Measurements from ENCODE around the gene SCN11A. TPM values are rescaled to one million over a fixed set of nuclear protein-coding genes. Genes with fewer than 3 reads are reported as not detected.

SCN11A gene
- total and polyA plus RNA-seq, 2 of the 13 experiments (the other 11 are each of a cell fraction or from before 2014, with no cell fraction given), result 0.02 to 0.11 TPM

GRCh38 chr3:39051649-39052561 lies at the start of gene SCN11A, which contains the start of gene WDR48 (continued):
- TF ChIP-seq, protein P1, sequence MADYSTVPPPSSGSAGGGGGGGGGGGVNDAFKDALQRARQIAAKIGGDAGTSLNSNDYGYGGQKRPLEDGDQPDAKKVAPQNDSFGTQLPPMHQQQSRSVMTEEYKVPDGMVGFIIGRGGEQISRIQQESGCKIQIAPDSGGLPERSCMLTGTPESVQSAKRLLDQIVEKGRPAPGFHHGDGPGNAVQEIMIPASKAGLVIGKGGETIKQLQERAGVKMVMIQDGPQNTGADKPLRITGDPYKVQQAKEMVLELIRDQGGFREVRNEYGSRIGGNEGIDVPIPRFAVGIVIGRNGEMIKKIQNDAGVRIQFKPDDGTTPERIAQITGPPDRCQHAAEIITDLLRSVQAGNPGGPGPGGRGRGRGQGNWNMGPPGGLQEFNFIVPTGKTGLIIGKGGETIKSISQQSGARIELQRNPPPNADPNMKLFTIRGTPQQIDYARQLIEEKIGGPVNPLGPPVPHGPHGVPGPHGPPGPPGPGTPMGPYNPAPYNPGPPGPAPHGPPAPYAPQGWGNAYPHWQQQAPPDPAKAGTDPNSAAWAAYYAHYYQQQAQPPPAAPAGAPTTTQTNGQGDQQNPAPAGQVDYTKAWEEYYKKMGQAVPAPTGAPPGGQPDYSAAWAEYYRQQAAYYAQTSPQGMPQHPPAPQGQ (CRISPR knock-in tag; IDR thresholded peaks at IDR 0.05; ENCODE audit: borderline replicate concordance), result no peak
- TF ChIP-seq ZMAT5 (CRISPR knock-in tag; IDR thresholded peaks at IDR 0.05; ENCODE audit: borderline replicate concordance, low read depth) (no peak), ERF (CRISPR knock-in tag; IDR thresholded peaks at IDR 0.05) (peak; percentile 63), DNMT1 (CRISPR knock-in tag; IDR thresholded peaks at IDR 0.05) (no peak), GMEB1 (CRISPR knock-in tag; IDR thresholded peaks at IDR 0.05; ENCODE audit: borderline replicate concordance) (peak; percentile 74; the same call in 1 of the 2 replicates), ZBTB20 (CRISPR knock-in tag; IDR thresholded peaks at IDR 0.05; ENCODE audit: borderline replicate concordance, low read depth) (peak; percentile 85; the same call in 1 of the 2 replicates), STAG1 (CRISPR knock-in tag; IDR thresholded peaks at IDR 0.05) (no peak), ATRX (CRISPR knock-in tag; IDR thresholded peaks at IDR 0.05; ENCODE audit: borderline replicate concordance) (no peak), KLF13 (CRISPR knock-in tag; IDR thresholded peaks at IDR 0.05) (no peak), ZBTB8A (CRISPR knock-in tag; IDR thresholded peaks at IDR 0.05; ENCODE audit: borderline replicate concordance, low read depth) (no peak), MYNN (CRISPR knock-in tag; IDR thresholded peaks at IDR 0.05; ENCODE audit: low read depth) (no peak), ZNF605 (CRISPR knock-in tag; IDR thresholded peaks at IDR 0.05) (peak; percentile 78), ATM (IDR thresholded peaks at IDR 0.05; ENCODE audit: borderline replicate concordance) (no peak), ZFP62 (CRISPR knock-in tag; IDR thresholded peaks at IDR 0.05) (no peak)
- TF ChIP-seq, protein P2, sequence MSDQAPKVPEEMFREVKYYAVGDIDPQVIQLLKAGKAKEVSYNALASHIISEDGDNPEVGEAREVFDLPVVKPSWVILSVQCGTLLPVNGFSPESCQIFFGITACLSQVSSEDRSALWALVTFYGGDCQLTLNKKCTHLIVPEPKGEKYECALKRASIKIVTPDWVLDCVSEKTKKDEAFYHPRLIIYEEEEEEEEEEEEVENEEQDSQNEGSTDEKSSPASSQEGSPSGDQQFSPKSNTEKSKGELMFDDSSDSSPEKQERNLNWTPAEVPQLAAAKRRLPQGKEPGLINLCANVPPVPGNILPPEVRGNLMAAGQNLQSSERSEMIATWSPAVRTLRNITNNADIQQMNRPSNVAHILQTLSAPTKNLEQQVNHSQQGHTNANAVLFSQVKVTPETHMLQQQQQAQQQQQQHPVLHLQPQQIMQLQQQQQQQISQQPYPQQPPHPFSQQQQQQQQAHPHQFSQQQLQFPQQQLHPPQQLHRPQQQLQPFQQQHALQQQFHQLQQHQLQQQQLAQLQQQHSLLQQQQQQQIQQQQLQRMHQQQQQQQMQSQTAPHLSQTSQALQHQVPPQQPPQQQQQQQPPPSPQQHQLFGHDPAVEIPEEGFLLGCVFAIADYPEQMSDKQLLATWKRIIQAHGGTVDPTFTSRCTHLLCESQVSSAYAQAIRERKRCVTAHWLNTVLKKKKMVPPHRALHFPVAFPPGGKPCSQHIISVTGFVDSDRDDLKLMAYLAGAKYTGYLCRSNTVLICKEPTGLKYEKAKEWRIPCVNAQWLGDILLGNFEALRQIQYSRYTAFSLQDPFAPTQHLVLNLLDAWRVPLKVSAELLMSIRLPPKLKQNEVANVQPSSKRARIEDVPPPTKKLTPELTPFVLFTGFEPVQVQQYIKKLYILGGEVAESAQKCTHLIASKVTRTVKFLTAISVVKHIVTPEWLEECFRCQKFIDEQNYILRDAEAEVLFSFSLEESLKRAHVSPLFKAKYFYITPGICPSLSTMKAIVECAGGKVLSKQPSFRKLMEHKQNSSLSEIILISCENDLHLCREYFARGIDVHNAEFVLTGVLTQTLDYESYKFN (CRISPR knock-in tag; conservative IDR thresholded peaks at IDR 0.05), result peak; percentile 63
- TF ChIP-seq, protein P3, sequence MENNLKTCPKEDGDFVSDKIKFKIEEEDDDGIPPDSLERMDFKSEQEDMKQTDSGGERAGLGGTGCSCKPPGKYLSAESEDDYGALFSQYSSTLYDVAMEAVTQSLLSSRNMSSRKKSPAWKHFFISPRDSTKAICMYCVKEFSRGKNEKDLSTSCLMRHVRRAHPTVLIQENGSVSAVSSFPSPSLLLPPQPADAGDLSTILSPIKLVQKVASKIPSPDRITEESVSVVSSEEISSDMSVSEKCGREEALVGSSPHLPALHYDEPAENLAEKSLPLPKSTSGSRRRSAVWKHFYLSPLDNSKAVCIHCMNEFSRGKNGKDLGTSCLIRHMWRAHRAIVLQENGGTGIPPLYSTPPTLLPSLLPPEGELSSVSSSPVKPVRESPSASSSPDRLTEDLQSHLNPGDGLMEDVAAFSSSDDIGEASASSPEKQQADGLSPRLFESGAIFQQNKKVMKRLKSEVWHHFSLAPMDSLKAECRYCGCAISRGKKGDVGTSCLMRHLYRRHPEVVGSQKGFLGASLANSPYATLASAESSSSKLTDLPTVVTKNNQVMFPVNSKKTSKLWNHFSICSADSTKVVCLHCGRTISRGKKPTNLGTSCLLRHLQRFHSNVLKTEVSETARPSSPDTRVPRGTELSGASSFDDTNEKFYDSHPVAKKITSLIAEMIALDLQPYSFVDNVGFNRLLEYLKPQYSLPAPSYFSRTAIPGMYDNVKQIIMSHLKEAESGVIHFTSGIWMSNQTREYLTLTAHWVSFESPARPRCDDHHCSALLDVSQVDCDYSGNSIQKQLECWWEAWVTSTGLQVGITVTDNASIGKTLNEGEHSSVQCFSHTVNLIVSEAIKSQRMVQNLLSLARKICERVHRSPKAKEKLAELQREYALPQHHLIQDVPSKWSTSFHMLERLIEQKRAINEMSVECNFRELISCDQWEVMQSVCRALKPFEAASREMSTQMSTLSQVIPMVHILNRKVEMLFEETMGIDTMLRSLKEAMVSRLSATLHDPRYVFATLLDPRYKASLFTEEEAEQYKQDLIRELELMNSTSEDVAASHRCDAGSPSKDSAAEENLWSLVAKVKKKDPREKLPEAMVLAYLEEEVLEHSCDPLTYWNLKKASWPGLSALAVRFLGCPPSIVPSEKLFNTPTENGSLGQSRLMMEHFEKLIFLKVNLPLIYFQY (CRISPR knock-in tag; IDR thresholded peaks at IDR 0.05; ENCODE audit: borderline replicate concordance), result 0 out of 2 replicates have a peak, but pooled peaks have one; percentile 13
